Esophagus muscularis mucosa (tissue), 4 donors: Measurements from ENCODE around the gene GABPB2. TPM values are rescaled to one million over a fixed set of nuclear protein-coding genes. Genes with fewer than 3 reads are reported as not detected.
A peak's percentile ranks its signal among the peaks of the same experiment; 100 is the strongest.

Source experiments
- DNase-seq: peaks from one replicate; pipeline ENCODE4 v3.0.0-alpha.2; 2017; ENCODE audit errors: extremely low spot score
- H3K27ac ChIP-seq, 4 donors: fragments of 200-600 bp; sonication (generic); replicated peaks in 1 of 4; 1 replicate in 3 of 4; 2 replicates in 1 of 4; pipeline ENCODE4 v1.5.1; 2016 to 2019; ENCODE audit warnings: mild to moderate bottlenecking in 1 of 4
- H3K27me3 ChIP-seq, 4 donors: fragments of 200-600 bp; sonication (generic); one replicate each; pipeline versions ENCODE4 v1.5.1 to v1.6.0; 2016 to 2019
- H3K36me3 ChIP-seq, 4 donors: fragments of 200-600 bp; sonication (generic); one replicate each; pipeline ENCODE4 v1.5.1; 2016 to 2019
- H3K4me1 ChIP-seq, 4 donors: fragments of 200-600 bp; sonication (generic); one replicate each; pipeline ENCODE4 v1.5.1; 2016 to 2019
- H3K4me3 ChIP-seq, 4 donors: fragments of 200-600 bp; sonication (generic); 1 replicate in 2 of 4; 2 replicates in 2 of 4; pipeline ENCODE4 v1.5.1; 2016 to 2019; ENCODE audit warnings: mild to moderate bottlenecking in 4 of 4, moderate library complexity in 1 of 4
- H3K9me3 ChIP-seq, 4 donors: fragments of 200-600 bp; sonication (generic); 1 replicate in 3 of 4; 2 replicates in 1 of 4; pipeline ENCODE4 v1.5.1; 2016 to 2019
- CTCF ChIP-seq, 3 experiments: fragments of 200-600 bp in 2 of 3; fragments of 450-650 bp in 1 of 3; sonication (generic) in 2 of 3; IDR thresholded peaks; one replicate each; pipeline ENCODE4 v1.5.1; 2017 to 2019; ENCODE audit warnings: antibody characterized with exemption in 3 of 3, mild to moderate bottlenecking in 2 of 3, moderate library complexity in 1 of 3
- EP300 ChIP-seq: sonication (generic); formaldehyde crosslinking; IDR thresholded peaks from one replicate; pipeline ENCODE4 v1.6.1; 2017; ENCODE audit warnings: antibody characterized with exemption
- POLR2A ChIP-seq: fragments of 450-650 bp; IDR thresholded peaks from one replicate; pipeline ENCODE4 v1.6.1; 2017; ENCODE audit warnings: antibody characterized with exemption, moderate library complexity, mild to moderate bottlenecking, low read depth
- POLR2AphosphoS5 ChIP-seq, 2 donors: sonication (generic); formaldehyde crosslinking; IDR thresholded peaks; one replicate each; pipeline ENCODE4 v1.6.1; 2017; ENCODE audit warnings: antibody characterized with exemption in 2 of 2
- WGBS: methylation state at CpG from one replicate; pipeline ENCODE4 v1.1.5; 2018; 5-methylcytosine and 5-hydroxymethylcytosine counted together
- intact Hi-C: fragments of 100-400 bp; cut with DNase I; formaldehyde crosslinking; loops from one replicate; pipeline ENCODE4 v1.15.1; 2023
- total RNA-seq, 4 donors: library from RNA; depleted of rRNA; stranded (reverse); fragments of >200 nt; gene quantifications; one replicate each; pipeline versions ENCODE4 v1.1.0 to v1.2.1, GENCODE V29; 2016

GABPB2 gene
- total RNA-seq, 4 donors from 2014 or later: 16.1 to 25.7 (median 20.9) TPM

- Histone ChIP-seq H3K4me3 (peak overlapping the region; percentile 67 to 88 (median 72)), H3K9me3 (no peaks in the 10 kb centered on the region), H3K4me1 (peaks cover 41 to 54% (median 49%) of the 10 kb centered on the region in 4 donors), H3K27ac (peak overlapping the region; percentile 84 to 89 (median 87)), H3K36me3 (peaks cover 0 to 7% (median 1%) of the 10 kb centered on the region in 4 donors), H3K27me3 (no peaks in the 10 kb centered on the region)
- intact Hi-C loops: no loop called here
- no peak for DNase-seq
- WGBS: 2% methylated on average over 21 of the region's 26 CpGs
- no peak for TF ChIP-seq EP300
- no peak for TF ChIP-seq POLR2AphosphoS5 (IDR thresholded peaks at IDR 0.05)
- no peak for TF ChIP-seq POLR2A
- no peak for TF ChIP-seq CTCF (IDR thresholded peaks at IDR 0.05)
Observed at GRCh38 chr1:151146072-151146411, 75.5 kb downstream of the GABPB2 start.

GRCh38 chr1:151146412-151147131 is 76.0 kb downstream of the GABPB2 start, which contains the start of gene SEMA6C:
Gene SEMA6C (minus strand): TSS chr1:151146631. CDS start chr1:151142621, 4,010 bp downstream.
- under 1% methylated on average over 20 of the region's 61 CpGs for WGBS
- Histone ChIP-seq H3K27me3 (no peaks in the 10 kb centered on the region), H3K4me3 (peak within 1 kb of the TSS; percentile 67 to 88 (median 72)), H3K4me1 (peaks cover 41 to 54% (median 49%) of the 10 kb centered on the region in 4 donors), H3K27ac (peak within 1 kb of the TSS; percentile 84 to 89 (median 87)), H3K36me3 (peaks cover 0 to 7% (median 1%) of the 10 kb centered on the region in 4 donors), H3K9me3 (no peaks in the 10 kb centered on the region)
- TF ChIP-seq POLR2A (peak; percentile 56), EP300 (no peak), POLR2AphosphoS5 (IDR thresholded peaks at IDR 0.05) (peak; percentile 92 to 94), CTCF (IDR thresholded peaks at IDR 0.05) (no peak)
- intact Hi-C loops: no loop called here
- peak; percentile 96 for DNase-seq

GRCh38 chr1:151147132-151147503 is 76.6 kb downstream of the GABPB2 start:
- DNase-seq: no peak
- H3K9me3 ChIP-seq: no peaks in the 10 kb centered on the region
- H3K4me3 ChIP-seq: peak overlapping the region; percentile 67 to 88 (median 72)
- H3K27me3 ChIP-seq: no peaks in the 10 kb centered on the region
- intact Hi-C loops: no loop called here
- peaks cover 40 to 54% (median 48%) of the 10 kb centered on the region in 4 donors for H3K4me1 ChIP-seq
- TF ChIP-seq POLR2AphosphoS5 (IDR thresholded peaks at IDR 0.05): no peak
- TF ChIP-seq CTCF (IDR thresholded peaks at IDR 0.05): no peak
- TF ChIP-seq POLR2A: no peak
- peak overlapping the region; percentile 84 to 89 (median 87) for H3K27ac ChIP-seq
- WGBS: 7% methylated on average over 7 of the region's 7 CpGs
- peaks cover 0 to 6% (median under 1%) of the 10 kb centered on the region in 4 donors for H3K36me3 ChIP-seq

GRCh38 chr1:151147665-151148064 is 77.1 kb downstream of the GABPB2 start:
- Histone ChIP-seq H3K27ac (peak overlapping the region; percentile 84 to 89 (median 87)), H3K36me3 (peaks cover 0 to under 1% (median 0%) of the 10 kb centered on the region in 4 donors), H3K4me1 (peaks cover 35 to 49% (median 43%) of the 10 kb centered on the region in 4 donors), H3K9me3 (no peaks in the 10 kb centered on the region), H3K4me3 (peak overlapping the region in 2 of 4 donors; percentile 77 to 88), H3K27me3 (no peaks in the 10 kb centered on the region)
- DNase-seq: no peak
- intact Hi-C loops: no loop called here
- TF ChIP-seq EP300: no peak
- no peak for TF ChIP-seq POLR2A
- no peak for TF ChIP-seq CTCF (IDR thresholded peaks at IDR 0.05)
- TF ChIP-seq POLR2AphosphoS5 (IDR thresholded peaks at IDR 0.05): no peak
- 90% methylated on average over 2 of the region's 2 CpGs for WGBS
